HG03460 (cell line): Measurements from ENCODE around the gene TEX261.

Source experiments
- ATAC-seq: cut with Tn5 transposase; IDR thresholded peaks from one replicate; pipeline ENCODE4 v1.9.1; 2021; ENCODE audit not compliant: unreplicated experiment

The TEX261 gene

GRCh38 chr2:70959851-70960832 is 34.5 kb downstream of the TEX261 start:
- ATAC-seq, result no peak

- ATAC-seq, result no peak
Measured at GRCh38 chr2:70959271-70959761, 35.4 kb downstream of the TEX261 start.

- no peak for ATAC-seq
Measured at GRCh38 chr2:70958759-70959158, 35.9 kb downstream of the TEX261 start.

- ATAC-seq, result no peak
Measured at GRCh38 chr2:70957798-70958197, 36.9 kb downstream of the TEX261 start.

- ATAC-seq, result no peak
Measured at GRCh38 chr2:70956141-70956540, 38.5 kb downstream of the TEX261 start.

GRCh38 chr2:70954886-70955285 is 39.8 kb downstream of the TEX261 start:
- ATAC-seq, result no peak

GRCh38 chr2:70949086-70949485 is 45.6 kb downstream of the TEX261 start:
- ATAC-seq, result no peak

- ATAC-seq, result peak; percentile 89
Measured at GRCh38 chr2:70948337-70949003, 46.2 kb downstream of the TEX261 start.

GRCh38 chr2:70947556-70948184 is 47.0 kb downstream of the TEX261 start:
- ATAC-seq, result no peak

- ATAC-seq, result no peak
Measured at GRCh38 chr2:70946832-70947442, 47.7 kb downstream of the TEX261 start.

- no peak for ATAC-seq
Measured at GRCh38 chr2:70944111-70944690, 50.5 kb downstream of the TEX261 start.

GRCh38 chr2:70943205-70943871 is 51.3 kb downstream of the TEX261 start:
- ATAC-seq, result no peak

- ATAC-seq, result no peak
Measured at GRCh38 chr2:70942396-70943204, 52.1 kb downstream of the TEX261 start.

GRCh38 chr2:70941701-70942100 is 53.0 kb downstream of the TEX261 start:
- ATAC-seq, result no peak

- no peak for ATAC-seq
Measured at GRCh38 chr2:70941186-70941585, 53.5 kb downstream of the TEX261 start.

- ATAC-seq, result no peak
Measured at GRCh38 chr2:70939839-70940580, 54.7 kb downstream of the TEX261 start.

- no peak for ATAC-seq
Measured at GRCh38 chr2:70939001-70939838, 55.5 kb downstream of the TEX261 start.

- ATAC-seq, result no peak
Measured at GRCh38 chr2:70938586-70938950, 56.1 kb downstream of the TEX261 start.
